ENCODE data around the gene CPNE7. TPM values are rescaled to one million over a fixed set of nuclear protein-coding genes. Genes with fewer than 3 reads are reported as not detected.

CPNE7 gene
- total and polyA plus RNA-seq, 2 of the 13 experiments (the other 11 are each of a cell fraction or from before 2014, with no cell fraction given): 0.59 TPM; not detected in 1

DNA sequence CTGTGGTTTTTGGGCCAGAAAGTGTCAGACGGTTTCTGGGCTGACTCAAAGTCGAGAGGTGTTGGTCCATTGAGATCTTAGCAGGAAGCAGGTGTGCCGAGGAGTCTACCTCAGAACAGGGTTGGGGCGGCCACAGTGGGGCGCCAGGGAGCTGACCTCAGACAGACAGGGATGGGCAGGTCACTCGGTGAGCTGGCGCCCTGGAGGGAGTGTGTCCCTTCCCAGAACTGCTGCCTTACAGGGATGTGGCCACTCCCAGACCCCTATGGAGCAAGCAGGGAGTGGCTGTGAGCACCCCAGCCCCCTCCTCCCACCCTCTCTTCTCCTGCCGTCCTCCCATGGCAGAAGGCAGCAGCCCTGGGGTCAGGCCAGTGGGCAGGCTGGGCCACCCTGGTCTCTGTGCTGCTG is 23.9 kb downstream of the CPNE7 start (continued):
- TF ChIP-seq, protein P1, sequence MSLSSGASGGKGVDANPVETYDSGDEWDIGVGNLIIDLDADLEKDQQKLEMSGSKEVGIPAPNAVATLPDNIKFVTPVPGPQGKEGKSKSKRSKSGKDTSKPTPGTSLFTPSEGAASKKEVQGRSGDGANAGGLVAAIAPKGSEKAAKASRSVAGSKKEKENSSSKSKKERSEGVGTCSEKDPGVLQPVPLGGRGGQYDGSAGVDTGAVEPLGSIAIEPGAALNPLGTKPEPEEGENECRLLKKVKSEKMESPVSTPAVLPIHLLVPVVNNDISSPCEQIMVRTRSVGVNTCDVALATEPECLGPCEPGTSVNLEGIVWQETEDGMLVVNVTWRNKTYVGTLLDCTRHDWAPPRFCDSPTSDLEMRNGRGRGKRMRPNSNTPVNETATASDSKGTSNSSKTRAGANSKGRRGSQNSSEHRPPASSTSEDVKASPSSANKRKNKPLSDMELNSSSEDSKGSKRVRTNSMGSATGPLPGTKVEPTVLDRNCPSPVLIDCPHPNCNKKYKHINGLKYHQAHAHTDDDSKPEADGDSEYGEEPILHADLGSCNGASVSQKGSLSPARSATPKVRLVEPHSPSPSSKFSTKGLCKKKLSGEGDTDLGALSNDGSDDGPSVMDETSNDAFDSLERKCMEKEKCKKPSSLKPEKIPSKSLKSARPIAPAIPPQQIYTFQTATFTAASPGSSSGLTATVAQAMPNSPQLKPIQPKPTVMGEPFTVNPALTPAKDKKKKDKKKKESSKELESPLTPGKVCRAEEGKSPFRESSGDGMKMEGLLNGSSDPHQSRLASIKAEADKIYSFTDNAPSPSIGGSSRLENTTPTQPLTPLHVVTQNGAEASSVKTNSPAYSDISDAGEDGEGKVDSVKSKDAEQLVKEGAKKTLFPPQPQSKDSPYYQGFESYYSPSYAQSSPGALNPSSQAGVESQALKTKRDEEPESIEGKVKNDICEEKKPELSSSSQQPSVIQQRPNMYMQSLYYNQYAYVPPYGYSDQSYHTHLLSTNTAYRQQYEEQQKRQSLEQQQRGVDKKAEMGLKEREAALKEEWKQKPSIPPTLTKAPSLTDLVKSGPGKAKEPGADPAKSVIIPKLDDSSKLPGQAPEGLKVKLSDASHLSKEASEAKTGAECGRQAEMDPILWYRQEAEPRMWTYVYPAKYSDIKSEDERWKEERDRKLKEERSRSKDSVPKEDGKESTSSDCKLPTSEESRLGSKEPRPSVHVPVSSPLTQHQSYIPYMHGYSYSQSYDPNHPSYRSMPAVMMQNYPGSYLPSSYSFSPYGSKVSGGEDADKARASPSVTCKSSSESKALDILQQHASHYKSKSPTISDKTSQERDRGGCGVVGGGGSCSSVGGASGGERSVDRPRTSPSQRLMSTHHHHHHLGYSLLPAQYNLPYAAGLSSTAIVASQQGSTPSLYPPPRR (CRISPR knock-in tag; IDR thresholded peaks at IDR 0.05; ENCODE audit: borderline replicate concordance): 0 out of 2 replicates have a peak, but pooled peaks have one; percentile 39
- TF ChIP-seq KDM2A (CRISPR knock-in tag; IDR thresholded peaks at IDR 0.05; ENCODE audit: borderline replicate concordance, low read depth) (peak; percentile 55; the same call in 1 of the 2 replicates), PHF8 (CRISPR knock-in tag; IDR thresholded peaks at IDR 0.05) (peak; percentile 21; the same call in 1 of the 2 replicates), ZBTB43 (CRISPR knock-in tag; conservative IDR thresholded peaks at IDR 0.05) (no peak), ZSCAN21 (CRISPR knock-in tag; IDR thresholded peaks at IDR 0.05; ENCODE audit: borderline replicate concordance) (peak; percentile 48; the same call in 1 of the 2 replicates), ZNF687 (CRISPR knock-in tag; IDR thresholded peaks at IDR 0.05) (peak; percentile 47), XRCC5 (optimal IDR thresholded peaks at IDR 0.05; ENCODE audit: low read length) (peak; percentile 72), SP1 (IDR thresholded peaks at IDR 0.05) (no peak), SP1 (CRISPR knock-in tag; IDR thresholded peaks at IDR 0.05) (peak; percentile 42; the same call in 1 of the 2 replicates), KAT8 (CRISPR knock-in tag; IDR thresholded peaks at IDR 0.05) (0 out of 2 replicates have a peak, but pooled peaks have one; percentile 17), ZNF263 (CRISPR knock-in tag; IDR thresholded peaks at IDR 0.05) (peak; percentile 90)
- TF ChIP-seq, protein P2, sequence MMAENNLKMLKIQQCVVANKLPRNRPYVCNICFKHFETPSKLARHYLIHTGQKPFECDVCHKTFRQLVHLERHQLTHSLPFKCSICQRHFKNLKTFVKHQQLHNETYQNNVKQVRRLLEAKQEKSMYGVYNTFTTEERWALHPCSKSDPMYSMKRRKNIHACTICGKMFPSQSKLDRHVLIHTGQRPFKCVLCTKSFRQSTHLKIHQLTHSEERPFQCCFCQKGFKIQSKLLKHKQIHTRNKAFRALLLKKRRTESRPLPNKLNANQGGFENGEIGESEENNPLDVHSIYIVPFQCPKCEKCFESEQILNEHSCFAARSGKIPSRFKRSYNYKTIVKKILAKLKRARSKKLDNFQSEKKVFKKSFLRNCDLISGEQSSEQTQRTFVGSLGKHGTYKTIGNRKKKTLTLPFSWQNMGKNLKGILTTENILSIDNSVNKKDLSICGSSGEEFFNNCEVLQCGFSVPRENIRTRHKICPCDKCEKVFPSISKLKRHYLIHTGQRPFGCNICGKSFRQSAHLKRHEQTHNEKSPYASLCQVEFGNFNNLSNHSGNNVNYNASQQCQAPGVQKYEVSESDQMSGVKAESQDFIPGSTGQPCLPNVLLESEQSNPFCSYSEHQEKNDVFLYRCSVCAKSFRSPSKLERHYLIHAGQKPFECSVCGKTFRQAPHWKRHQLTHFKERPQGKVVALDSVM (CRISPR knock-in tag; IDR thresholded peaks at IDR 0.05): no peak
- TF ChIP-seq, protein P3, sequence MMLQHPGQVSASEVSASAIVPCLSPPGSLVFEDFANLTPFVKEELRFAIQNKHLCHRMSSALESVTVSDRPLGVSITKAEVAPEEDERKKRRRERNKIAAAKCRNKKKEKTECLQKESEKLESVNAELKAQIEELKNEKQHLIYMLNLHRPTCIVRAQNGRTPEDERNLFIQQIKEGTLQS (CRISPR knock-in tag; IDR thresholded peaks at IDR 0.05): no peak

Measured in HepG2 (cell line).